ENCODE measurements around the gene PALLD. TPM values are rescaled to one million over a fixed set of nuclear protein-coding genes. Genes with fewer than 3 reads are reported as not detected.

The PALLD gene
- total and polyA plus RNA-seq, 2 experiments from 2014 or later: 17.9 to 30.5 TPM

- TF ChIP-seq EZH2phosphoT487 (IDR thresholded peaks at IDR 0.05; ENCODE audit: insufficient read depth, low read depth) (no peak), EZH2 (IDR thresholded peaks at IDR 0.05; ENCODE audit: insufficient read depth, poor library complexity, severe bottlenecking) (no peak)
- in situ Hi-C loops (cut with MboI): no loop called here
- H4K20me1 ChIP-seq (ENCODE audit: insufficient read depth): no peaks in the 10 kb centered on the region
- H3K9ac ChIP-seq: no peak overlapping the region
- H3K36me3 ChIP-seq (ENCODE audit: low read depth): no peaks in the 10 kb centered on the region
- H3F3A ChIP-seq (ENCODE audit: insufficient read depth): no peaks in the 10 kb centered on the region
- H3K27ac ChIP-seq: no peak overlapping the region
- DNase-seq: no peak
- H3K4me1 ChIP-seq (ENCODE audit: insufficient read depth): no peaks in the 10 kb centered on the region
- WGBS, 2 experiments (ENCODE audit: low coverage in 1 of 2, low lambda C conversion rate in 2 of 2, missing lambda C conversion rate in 2 of 2): 81% methylated on average over 11 of the region's 11 CpGs
- no peak overlapping the region for H3K4me3 ChIP-seq
- H3K27me3 ChIP-seq (replicated peaks; ENCODE audit: insufficient read depth): 0 out of 2 replicates have a peak, but pooled peaks cover 4% of the 10 kb centered on the region
- H3K9me3 ChIP-seq (ENCODE audit: low read depth): no peaks in the 10 kb centered on the region
- no peak overlapping the region for H3K4me2 ChIP-seq (ENCODE audit: unreplicated experiment)
- no peak overlapping the region for H2AFZ ChIP-seq
- H3K79me2 ChIP-seq (ENCODE audit: insufficient read depth): no peaks in the 10 kb centered on the region
- no peaks in the 10 kb centered on the region; the same call in 1 of the 2 replicates for H3K9me2 ChIP-seq (ENCODE audit: insufficient read depth)
These were observed 244.7 kb downstream of the PALLD start for GRCh38 chr4:168741281-168742173.

- Histone ChIP-seq H3K36me3 (ENCODE audit: low read depth) (no peaks in the 10 kb centered on the region), H3K9me2 (ENCODE audit: insufficient read depth) (no peaks in the 10 kb centered on the region; the same call in 1 of the 2 replicates), H3K4me2 (ENCODE audit: unreplicated experiment) (no peak overlapping the region), H3K27ac (no peak overlapping the region), H3K9ac (no peak overlapping the region), H3K9me3 (ENCODE audit: low read depth) (no peaks in the 10 kb centered on the region), H3K27me3 (replicated peaks; ENCODE audit: insufficient read depth) (0 out of 2 replicates have a peak, but pooled peaks cover 4% of the 10 kb centered on the region), H3K4me3 (no peak overlapping the region), H3K4me1 (ENCODE audit: insufficient read depth) (no peaks in the 10 kb centered on the region), H2AFZ (no peak overlapping the region), H4K20me1 (ENCODE audit: insufficient read depth) (no peaks in the 10 kb centered on the region), H3K79me2 (ENCODE audit: insufficient read depth) (no peaks in the 10 kb centered on the region), H3F3A (ENCODE audit: insufficient read depth) (no peaks in the 10 kb centered on the region)
- 95 to 97% methylated on average over 3 of the region's 3 CpGs for WGBS, 2 experiments (ENCODE audit: low coverage in 1 of 2, low lambda C conversion rate in 2 of 2, missing lambda C conversion rate in 2 of 2)
- in situ Hi-C loops (cut with MboI): no loop called here
- no peak for DNase-seq
- TF ChIP-seq EZH2phosphoT487 (IDR thresholded peaks at IDR 0.05; ENCODE audit: insufficient read depth, low read depth): no peak
- TF ChIP-seq EZH2 (IDR thresholded peaks at IDR 0.05; ENCODE audit: insufficient read depth, poor library complexity, severe bottlenecking): no peak
These were observed 246.3 kb downstream of the PALLD start for GRCh38 chr4:168743131-168743530.

- Histone ChIP-seq H2AFZ (no peak overlapping the region), H3K9me2 (ENCODE audit: insufficient read depth) (no peaks in the 10 kb centered on the region; the same call in 1 of the 2 replicates), H3K9ac (no peak overlapping the region), H3K4me2 (ENCODE audit: unreplicated experiment) (no peak overlapping the region), H3K36me3 (ENCODE audit: low read depth) (no peaks in the 10 kb centered on the region), H3K27ac (no peak overlapping the region), H4K20me1 (ENCODE audit: insufficient read depth) (no peaks in the 10 kb centered on the region), H3K9me3 (ENCODE audit: low read depth) (no peaks in the 10 kb centered on the region), H3K27me3 (replicated peaks; ENCODE audit: insufficient read depth) (0 out of 2 replicates have a peak, but pooled peaks cover 4% of the 10 kb centered on the region), H3K79me2 (ENCODE audit: insufficient read depth) (no peaks in the 10 kb centered on the region), H3K4me3 (no peak overlapping the region), H3K4me1 (ENCODE audit: insufficient read depth) (no peaks in the 10 kb centered on the region), H3F3A (ENCODE audit: insufficient read depth) (no peaks in the 10 kb centered on the region)
- no peak for DNase-seq
- 85 to 87% methylated on average over 3 of the region's 3 CpGs for WGBS, 2 experiments (ENCODE audit: low coverage in 1 of 2, low lambda C conversion rate in 2 of 2, missing lambda C conversion rate in 2 of 2)
- TF ChIP-seq EZH2phosphoT487 (IDR thresholded peaks at IDR 0.05; ENCODE audit: insufficient read depth, low read depth) (no peak), EZH2 (IDR thresholded peaks at IDR 0.05; ENCODE audit: insufficient read depth, poor library complexity, severe bottlenecking) (no peak)
- in situ Hi-C loops (cut with MboI): no loop called here
These were observed 246.7 kb downstream of the PALLD start for GRCh38 chr4:168743601-168744000.

GRCh38 chr4:168744021-168744420, 247.2 kb downstream of the PALLD start:
- Histone ChIP-seq H3K36me3 (ENCODE audit: low read depth) (no peaks in the 10 kb centered on the region), H3K79me2 (ENCODE audit: insufficient read depth) (no peaks in the 10 kb centered on the region), H3K9me3 (ENCODE audit: low read depth) (no peaks in the 10 kb centered on the region), H3K4me1 (ENCODE audit: insufficient read depth) (no peaks in the 10 kb centered on the region), H3K4me2 (ENCODE audit: unreplicated experiment) (no peak overlapping the region), H3K27ac (no peak overlapping the region), H2AFZ (no peak overlapping the region), H3K4me3 (no peak overlapping the region), H4K20me1 (ENCODE audit: insufficient read depth) (no peaks in the 10 kb centered on the region), H3K27me3 (replicated peaks; ENCODE audit: insufficient read depth) (0 out of 2 replicates have a peak, but pooled peaks cover 4% of the 10 kb centered on the region), H3K9ac (no peak overlapping the region), H3F3A (ENCODE audit: insufficient read depth) (no peaks in the 10 kb centered on the region), H3K9me2 (ENCODE audit: insufficient read depth) (no peaks in the 10 kb centered on the region; the same call in 1 of the 2 replicates)
- in situ Hi-C loops (cut with MboI): no loop called here
- DNase-seq: no peak
- WGBS, 2 experiments (ENCODE audit: low coverage in 1 of 2, low lambda C conversion rate in 2 of 2, missing lambda C conversion rate in 2 of 2): 73 to 84% methylated on average over 5 of the region's 5 CpGs
- TF ChIP-seq EZH2 (IDR thresholded peaks at IDR 0.05; ENCODE audit: insufficient read depth, poor library complexity, severe bottlenecking): no peak
- TF ChIP-seq EZH2phosphoT487 (IDR thresholded peaks at IDR 0.05; ENCODE audit: insufficient read depth, low read depth): no peak

Measured in GM23248 (cell line).